PC-9 (cell line): ENCODE results near the gene NTN4. TPM values are rescaled to one million over a fixed set of nuclear protein-coding genes. Genes with fewer than 3 reads are reported as not detected.

ENCODE experiments used
- BruUV-seq: library from RNA; stranded (reverse); fragments of 400-500 nt; replicated peaks from 2 replicates; lab custom pipeline; 2021; lab: Mats Ljungman, UMichigan
- CTCF ChIA-PET: fragments of 300-600 bp; sonication (Branson Sonifier 250); formaldehyde crosslinking; loops from one replicate; lab custom pipeline; 2022; ENCODE audit warnings: antibody characterized with exemption; lab: Charles Lee
- POLR2A ChIA-PET: fragments of 300-600 bp; sonication (Branson Sonifier 250); formaldehyde crosslinking; loops from one replicate; lab custom pipeline; 2022; ENCODE audit warnings: antibody characterized with exemption; ENCODE audit not compliant: unreplicated experiment; lab: Charles Lee
- DNase-seq, 2 experiments: peaks; one replicate each; pipeline versions ENCODE4 v3.0.0 to v3.0.0-alpha.2; 2015 to 2022; ENCODE audit warnings: mixed read lengths in 1 of 2
- H2AFZ ChIP-seq: fragments of 200-600 bp; sonication (generic); 2 replicates; pipeline ENCODE4 v1.8.1; 2017; ENCODE audit warnings: antibody characterized with exemption
- H3F3A ChIP-seq: fragments of 200-600 bp; sonication (generic); 2 replicates; pipeline ENCODE4 v1.8.1; 2017; ENCODE audit warnings: antibody characterized with exemption, mild to moderate bottlenecking, low read depth; ENCODE audit not compliant: insufficient read depth
- H3K27ac ChIP-seq: fragments of 200-600 bp; sonication (generic); 2 replicates; pipeline ENCODE4 v1.6.1; 2016; ENCODE audit warnings: mixed run types
- H3K27me3 ChIP-seq: fragments of 200-600 bp; sonication (generic); 2 replicates; pipeline ENCODE4 v1.6.1; 2016; ENCODE audit warnings: low read depth, mixed run types; ENCODE audit not compliant: insufficient read depth
- H3K36me3 ChIP-seq: fragments of 200-600 bp; sonication (generic); 2 replicates; pipeline ENCODE4 v1.6.1; 2016; ENCODE audit warnings: low read depth, mixed run types
- H3K4me1 ChIP-seq: fragments of 200-600 bp; sonication (generic); replicated peaks from 2 replicates; pipeline ENCODE4 v1.6.1; 2016; ENCODE audit warnings: mixed run types; ENCODE audit not compliant: insufficient read depth
- H3K4me2 ChIP-seq: fragments of 200-600 bp; sonication (generic); 2 replicates; pipeline ENCODE4 v1.6.1; 2017; ENCODE audit warnings: mixed run types
- H3K4me3 ChIP-seq: fragments of 200-600 bp; sonication (generic); 2 replicates; pipeline ENCODE4 v1.6.1; 2016; ENCODE audit warnings: mixed run types
- H3K79me2 ChIP-seq: fragments of 200-600 bp; sonication (generic); 2 replicates; pipeline ENCODE4 v1.6.1; 2017; ENCODE audit warnings: low read depth, mixed run types
- H3K9me2 ChIP-seq: fragments of 200-600 bp; sonication (generic); 2 replicates; pipeline ENCODE4 v1.8.1; 2017; ENCODE audit warnings: mild to moderate bottlenecking; ENCODE audit not compliant: insufficient read depth
- H3K9me3 ChIP-seq: fragments of 200-600 bp; sonication (generic); 2 replicates; pipeline ENCODE4 v1.8.1; 2016; ENCODE audit warnings: low read depth; ENCODE audit not compliant: insufficient read depth
- H4K20me1 ChIP-seq: fragments of 200-600 bp; sonication (generic); 2 replicates; pipeline ENCODE4 v1.8.1; 2017; ENCODE audit not compliant: insufficient read depth
- EZH2 ChIP-seq: fragments of 200-600 bp; sonication (generic); IDR thresholded peaks from 2 replicates; pipeline ENCODE4 v1.8.0; 2017; ENCODE audit warnings: antibody characterized with exemption, low read depth
- intact Hi-C: fragments of 100-400 bp; cut with micrococcal nuclease; formaldehyde crosslinking; loops from one replicate; pipeline ENCODE4 v1.10.0; 2022; ENCODE audit not compliant: unreplicated experiment
- total RNA-seq: library from RNA; stranded (reverse); gene quantifications from 2 replicates; pipeline ENCODE4 v1.2.3, GENCODE V29; 2021
- TF ChIP-seq, protein P1 (sequence below): fragments of 200-600 bp; sonication (generic); conservative IDR thresholded peaks from 2 replicates; pipeline ENCODE4 v1.6.1; 2017; ENCODE audit warnings: mixed run types, antibody characterized with exemption, mild to moderate bottlenecking, moderate library complexity

The NTN4 gene
- total RNA-seq, 1 experiment from 2014 or later, result 41.5 TPM

DNA sequence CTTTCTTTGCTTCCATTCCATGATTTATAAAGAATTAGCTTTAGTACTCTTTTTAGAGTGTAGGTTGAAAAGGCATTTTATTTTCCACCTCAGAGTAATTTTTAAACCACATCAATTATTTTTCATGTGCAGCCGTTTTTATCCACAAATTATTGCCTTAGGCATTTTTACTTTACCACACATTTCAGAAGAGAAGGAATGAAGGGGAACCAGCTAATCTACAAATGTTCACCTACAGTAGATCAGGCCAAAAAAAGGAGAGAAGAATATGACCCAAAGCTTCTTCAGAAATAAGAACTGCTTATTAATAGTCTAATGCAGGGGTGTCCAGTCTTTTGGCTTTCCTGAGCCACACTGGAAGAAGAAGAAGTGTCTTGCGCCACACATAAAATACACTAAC lies 19.8 kb upstream of the NTN4 start:
- CTCF ChIA-PET, result interaction anchor here (0.6 kb wide), 1 partner anchor 235 kb away, joined by 3 read pairs; no protein-coding TSS in a partner anchor
- peak overlapping the region; percentile 100 for H3K27ac ChIP-seq
- no TSS peak for BruUV-seq
- H3F3A ChIP-seq, result peaks cover 36% of the 10 kb centered on the region
- POLR2A ChIA-PET, result no interaction called here
- TF ChIP-seq, protein P1, sequence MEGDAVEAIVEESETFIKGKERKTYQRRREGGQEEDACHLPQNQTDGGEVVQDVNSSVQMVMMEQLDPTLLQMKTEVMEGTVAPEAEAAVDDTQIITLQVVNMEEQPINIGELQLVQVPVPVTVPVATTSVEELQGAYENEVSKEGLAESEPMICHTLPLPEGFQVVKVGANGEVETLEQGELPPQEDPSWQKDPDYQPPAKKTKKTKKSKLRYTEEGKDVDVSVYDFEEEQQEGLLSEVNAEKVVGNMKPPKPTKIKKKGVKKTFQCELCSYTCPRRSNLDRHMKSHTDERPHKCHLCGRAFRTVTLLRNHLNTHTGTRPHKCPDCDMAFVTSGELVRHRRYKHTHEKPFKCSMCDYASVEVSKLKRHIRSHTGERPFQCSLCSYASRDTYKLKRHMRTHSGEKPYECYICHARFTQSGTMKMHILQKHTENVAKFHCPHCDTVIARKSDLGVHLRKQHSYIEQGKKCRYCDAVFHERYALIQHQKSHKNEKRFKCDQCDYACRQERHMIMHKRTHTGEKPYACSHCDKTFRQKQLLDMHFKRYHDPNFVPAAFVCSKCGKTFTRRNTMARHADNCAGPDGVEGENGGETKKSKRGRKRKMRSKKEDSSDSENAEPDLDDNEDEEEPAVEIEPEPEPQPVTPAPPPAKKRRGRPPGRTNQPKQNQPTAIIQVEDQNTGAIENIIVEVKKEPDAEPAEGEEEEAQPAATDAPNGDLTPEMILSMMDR, result no peak
- TF ChIP-seq EZH2, result no peak
- no peak overlapping the region for H3K4me3 ChIP-seq
- H4K20me1 ChIP-seq, result no peaks in the 10 kb centered on the region
- H2AFZ ChIP-seq, result 0 out of 2 replicates have a peak overlapping the region, but pooled peaks have one; percentile 3
- intact Hi-C loops, result loop anchor here (1.0 kb wide), 1 partner anchor 14 kb away; no protein-coding TSS in a partner anchor
- DNase-seq, result peak in 1 of 2 experiments; percentile 84
- H3K79me2 ChIP-seq, result no peaks in the 10 kb centered on the region
- H3K36me3 ChIP-seq, result no peaks in the 10 kb centered on the region
- H3K4me2 ChIP-seq, result peak overlapping the region; percentile 65
- peaks cover 3% of the 10 kb centered on the region; the same call in 1 of the 2 replicates for H3K9me3 ChIP-seq
- peaks cover 70% of the 10 kb centered on the region for H3K4me1 ChIP-seq
- no peaks in the 10 kb centered on the region for H3K27me3 ChIP-seq
- H3K9me2 ChIP-seq, result no peaks in the 10 kb centered on the region

GRCh38 chr12:95809000-95809680 lies 18.6 kb upstream of the NTN4 start:
- no peak overlapping the region for H3K4me2 ChIP-seq
- H3K27me3 ChIP-seq, result no peaks in the 10 kb centered on the region
- no peak for DNase-seq
- peak overlapping the region; percentile 100 for H3K27ac ChIP-seq
- peaks cover 48% of the 10 kb centered on the region for H3F3A ChIP-seq
- H3K4me1 ChIP-seq, result peaks cover 77% of the 10 kb centered on the region
- H2AFZ ChIP-seq, result no peak overlapping the region
- H4K20me1 ChIP-seq, result no peaks in the 10 kb centered on the region
- ChIA-PET POLR2A (no interaction called here), CTCF (no interaction called here)
- no peaks in the 10 kb centered on the region for H3K9me2 ChIP-seq
- no TSS peak for BruUV-seq
- H3K4me3 ChIP-seq, result no peak overlapping the region
- peaks cover 3% of the 10 kb centered on the region; the same call in 1 of the 2 replicates for H3K9me3 ChIP-seq
- TF ChIP-seq, protein P1, result no peak
- no peak for TF ChIP-seq EZH2
- H3K36me3 ChIP-seq, result no peaks in the 10 kb centered on the region
- intact Hi-C loops, result loop anchor here (10.0 kb wide), 1 partner anchor 386 kb away; the partner anchor contains the start of gene ELK3
- no peaks in the 10 kb centered on the region for H3K79me2 ChIP-seq

GRCh38 chr12:95808146-95808545 lies 17.6 kb upstream of the NTN4 start:
- Histone ChIP-seq H3K9me2 (no peaks in the 10 kb centered on the region), H3K4me2 (peak overlapping the region; percentile 67; the same call in 1 of the 2 replicates), H3K79me2 (no peaks in the 10 kb centered on the region), H3K4me3 (no peak overlapping the region), H3K9me3 (peaks cover 3% of the 10 kb centered on the region; the same call in 1 of the 2 replicates), H3F3A (peaks cover 51% of the 10 kb centered on the region), H3K4me1 (peaks cover 87% of the 10 kb centered on the region), H2AFZ (no peak overlapping the region), H4K20me1 (no peaks in the 10 kb centered on the region), H3K36me3 (no peaks in the 10 kb centered on the region; the same call in 1 of the 2 replicates), H3K27ac (peak overlapping the region; percentile 100), H3K27me3 (no peaks in the 10 kb centered on the region)
- TF ChIP-seq, protein P1, result no peak
- no peak for TF ChIP-seq EZH2
- POLR2A ChIA-PET, result no interaction called here
- CTCF ChIA-PET, result no interaction called here
- no TSS peak for BruUV-seq
- intact Hi-C loops, result loop anchor here (10.0 kb wide), 1 partner anchor 387 kb away; the partner anchor contains the start of gene ELK3
- no peak for DNase-seq
